Forelimb muscle (tissue), 1 donor: ENCODE results near the gene BAIAP3. TPM values are rescaled to one million over a fixed set of nuclear protein-coding genes. Genes with fewer than 3 reads are reported as not detected.

ENCODE experiments used
- DNase-seq: peaks from one replicate; pipeline ENCODE4 v3.0.0-alpha.2; 2013; ENCODE audit warnings: low read depth
- polyA plus RNA-seq: library from polyadenylated mRNA; unstranded; fragments of 120-200 nt; gene quantifications from one replicate; pipeline ENCODE4 v1.2.1, GENCODE V29; 2013; ENCODE audit not compliant: insufficient read length

Gene BAIAP3
- polyA plus RNA-seq, 1 donor: 0.65 TPM

DNA sequence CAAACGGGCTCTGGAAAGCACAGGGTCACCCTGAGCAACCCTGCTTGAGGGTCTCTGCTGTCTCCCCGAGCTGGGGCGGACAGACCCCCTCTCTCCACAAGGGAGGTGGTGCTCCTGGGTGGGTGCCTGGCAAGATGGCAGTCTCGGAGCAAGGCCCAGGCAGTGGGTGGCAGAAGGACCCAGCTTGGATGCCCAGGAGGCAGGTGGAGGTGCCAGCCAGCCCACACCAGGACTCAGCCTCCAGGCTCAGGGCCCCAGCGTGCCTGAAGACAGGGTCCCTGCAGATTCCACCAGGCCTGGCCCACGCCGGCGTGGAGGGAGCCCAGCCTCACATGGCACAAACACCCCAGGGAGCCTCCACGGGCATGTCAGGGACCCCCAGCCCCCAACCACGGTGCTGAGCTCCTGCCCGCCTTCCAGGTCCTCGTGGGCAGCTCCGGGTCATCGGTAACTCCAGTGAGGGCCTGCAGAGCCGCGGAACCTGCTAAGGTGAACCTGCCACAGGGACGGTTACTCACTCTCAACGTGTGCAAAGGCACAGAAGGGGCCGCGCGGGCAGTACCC is 60.2 kb downstream of the BAIAP3 start:
- DNase-seq: no peak

DNA sequence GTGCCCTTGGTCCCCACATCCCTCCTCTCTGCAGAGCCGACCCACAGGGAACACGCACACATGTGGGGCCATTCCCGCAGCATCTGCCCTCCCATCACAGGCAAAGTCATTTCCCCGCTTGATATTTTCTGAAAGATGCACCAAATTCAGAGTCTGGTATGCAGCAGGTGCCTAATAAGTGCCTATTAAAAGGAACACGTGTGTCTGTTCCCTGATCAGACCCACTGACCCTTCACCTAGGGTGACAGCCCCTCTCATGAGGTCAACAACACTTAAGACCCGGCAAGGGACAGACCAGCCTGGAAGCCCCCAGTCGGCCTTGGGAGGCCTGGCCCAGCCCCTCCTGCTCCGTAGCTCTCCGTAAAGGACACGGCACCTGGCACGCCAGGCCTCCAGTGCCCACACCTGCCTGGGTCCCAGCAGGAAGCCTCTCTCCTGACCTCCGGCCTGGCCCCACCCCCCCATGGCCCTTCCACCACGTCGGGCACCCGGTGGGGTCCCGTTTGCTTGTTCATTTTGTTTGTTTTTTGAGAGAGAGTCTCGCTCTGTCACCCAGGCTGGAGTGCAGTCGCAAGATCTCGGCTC is 61.0 kb downstream of the BAIAP3 start:
- DNase-seq: no peak

DNA sequence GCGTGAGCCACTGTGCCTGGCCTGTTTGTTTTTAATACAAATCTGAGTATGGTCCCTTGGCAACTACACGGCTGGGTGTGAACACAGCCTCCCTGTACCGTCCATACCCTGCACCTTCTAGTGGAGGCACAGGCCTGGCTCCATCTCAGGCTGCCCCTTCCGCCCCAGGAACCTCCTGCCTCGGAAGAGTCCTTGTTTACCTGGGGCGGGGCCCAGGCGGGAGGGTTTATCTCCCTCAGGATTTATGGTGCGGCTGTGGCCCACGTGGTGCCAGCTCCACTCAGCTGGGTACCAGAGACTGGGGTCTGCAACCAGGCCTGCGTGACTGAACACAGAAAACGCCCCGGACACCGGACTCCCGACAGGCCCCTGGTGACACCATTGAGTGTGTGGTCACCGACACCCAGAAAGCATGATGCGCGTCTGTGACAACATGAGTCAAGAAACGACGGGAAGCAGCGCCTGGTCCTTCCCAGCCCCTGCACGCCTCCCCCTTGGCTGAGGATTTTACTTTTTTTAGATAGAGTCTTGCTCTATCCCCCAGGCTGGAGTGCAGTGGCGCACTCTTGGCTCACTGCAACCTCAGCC is 62.1 kb downstream of the BAIAP3 start:
- no peak for DNase-seq

DNA sequence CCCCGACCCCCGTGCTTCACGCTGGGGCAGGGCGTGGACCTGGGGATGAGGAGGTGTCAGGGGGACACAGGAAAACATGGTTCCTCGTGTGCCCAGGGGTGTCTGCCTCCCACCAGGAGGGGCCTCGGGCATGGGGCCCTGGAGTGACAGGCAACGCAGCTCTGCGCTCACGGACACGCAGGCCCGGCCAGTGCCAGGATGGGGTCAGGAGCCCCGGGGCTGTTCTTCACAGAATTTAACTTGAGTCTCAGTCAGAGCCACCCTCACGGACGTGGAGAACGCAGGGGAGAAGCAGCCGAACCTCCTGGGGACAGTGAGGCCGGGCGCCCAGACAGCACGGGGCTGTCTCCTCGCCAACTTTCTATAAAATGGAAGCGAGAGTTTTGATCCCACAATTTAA is 64.3 kb downstream of the BAIAP3 start:
- DNase-seq: no peak

DNA sequence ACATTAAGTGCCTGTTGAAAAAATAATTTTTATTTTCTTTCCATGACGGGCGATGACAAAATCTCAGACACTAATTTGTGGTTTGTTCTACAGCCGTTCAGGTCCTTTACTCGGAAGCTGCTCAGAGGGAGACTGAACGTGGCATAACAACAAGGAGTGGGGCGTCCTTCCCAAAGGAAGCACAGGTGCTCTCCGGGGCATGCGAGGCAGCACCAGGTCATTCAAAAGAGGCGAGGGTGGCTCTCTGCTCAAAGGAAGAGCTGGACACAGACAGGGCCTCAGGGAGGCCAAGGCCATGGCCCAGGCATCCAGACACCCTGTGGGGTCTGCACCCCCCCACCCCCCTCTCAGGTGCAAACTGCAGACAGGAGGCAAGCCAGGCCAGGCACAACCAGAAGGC is 64.9 kb downstream of the BAIAP3 start:
- no peak for DNase-seq

Other genes with a start within 250 kb of the BAIAP3 start
- gene C1QTNF8, start 237.4 kb upstream of the BAIAP3 start, polyA plus RNA-seq: not detected
- gene CACNA1H, start 180.5 kb upstream of the BAIAP3 start, polyA plus RNA-seq: 51.6 TPM
- gene TPSG1, start 108.4 kb upstream of the BAIAP3 start, polyA plus RNA-seq: 1.4 TPM
- 2.6 TPM for gene TPSB2, start 103.5 kb upstream of the BAIAP3 start, polyA plus RNA-seq
- gene TPSAB1, start 92.9 kb upstream of the BAIAP3 start, polyA plus RNA-seq: 1.2 TPM
- 0.49 TPM for gene TPSD1, start 77.6 kb upstream of the BAIAP3 start, polyA plus RNA-seq
- 91.1 TPM for gene UBE2I, start 24.0 kb upstream of the BAIAP3 start, polyA plus RNA-seq
- 49.3 TPM for gene TSR3, start 18.2 kb downstream of the BAIAP3 start, polyA plus RNA-seq
- 39.1 TPM for gene GNPTG, start 18.3 kb downstream of the BAIAP3 start, polyA plus RNA-seq
- 7.5 TPM for gene UNKL, start 81.1 kb downstream of the BAIAP3 start, polyA plus RNA-seq
- gene UQCC4, start 87.1 kb downstream of the BAIAP3 start, polyA plus RNA-seq: 11.5 TPM
- 0.20 TPM for gene PERCC1, start 97.4 kb downstream of the BAIAP3 start, polyA plus RNA-seq
- gene CCDC154, start 110.9 kb downstream of the BAIAP3 start, polyA plus RNA-seq: 2.3 TPM
- gene CLCN7, start 141.4 kb downstream of the BAIAP3 start, polyA plus RNA-seq: 33.0 TPM
- 0.53 TPM for gene PTX4, start 155.3 kb downstream of the BAIAP3 start, polyA plus RNA-seq
- gene TELO2, start 159.7 kb downstream of the BAIAP3 start, polyA plus RNA-seq: 30.8 TPM
- gene TMEM204, start 200.0 kb downstream of the BAIAP3 start, polyA plus RNA-seq: 12.3 TPM